HEK293T (cell line): ENCODE data around the gene SLCO1B1.

ENCODE experiments used
- ARNT ChIP-seq: fragments of 450-650 bp; IDR thresholded peaks from 2 replicates; pipeline ENCODE4 v1.6.1; 2017; ENCODE audit warnings: mild to moderate bottlenecking
- CTBP1 ChIP-seq: fragments of 450-650 bp; IDR thresholded peaks from 2 replicates; pipeline ENCODE4 v1.6.1; 2016; ENCODE audit warnings: borderline replicate concordance
- ELF4 ChIP-seq: fragments of 450-650 bp; IDR thresholded peaks from 2 replicates; pipeline ENCODE4 v1.6.1; 2017; ENCODE audit warnings: antibody characterized with exemption
- FOXA1 ChIP-seq: fragments of 450-650 bp; IDR thresholded peaks from 2 replicates; pipeline ENCODE4 v1.6.1; 2016; ENCODE audit warnings: mild to moderate bottlenecking
- FOXM1 ChIP-seq: fragments of 450-650 bp; IDR thresholded peaks from 2 replicates; pipeline ENCODE4 v1.6.1; 2017; ENCODE audit warnings: mild to moderate bottlenecking, borderline replicate concordance
- L3MBTL2 ChIP-seq: fragments of 450-650 bp; conservative IDR thresholded peaks from 2 replicates; pipeline ENCODE4 v1.6.1; 2016; ENCODE audit warnings: mild to moderate bottlenecking
- LEF1 ChIP-seq: fragments of 450-650 bp; IDR thresholded peaks from 2 replicates; pipeline ENCODE4 v1.6.1; 2017; ENCODE audit warnings: mild to moderate bottlenecking, borderline replicate concordance
- NFRKB ChIP-seq: fragments of 450-650 bp; IDR thresholded peaks from 2 replicates; pipeline ENCODE4 v1.6.1; 2016; ENCODE audit warnings: mild to moderate bottlenecking, moderate library complexity
- PKNOX1 ChIP-seq: fragments of 450-650 bp; IDR thresholded peaks from 2 replicates; pipeline ENCODE4 v1.6.1; 2016
- SP1 ChIP-seq: fragments of 450-650 bp; IDR thresholded peaks from 2 replicates; pipeline ENCODE4 v1.6.1; 2017
- SUZ12 ChIP-seq: fragments of 450-650 bp; IDR thresholded peaks from 2 replicates; pipeline ENCODE4 v1.6.1; 2016; ENCODE audit warnings: mild to moderate bottlenecking
- TARDBP ChIP-seq: fragments of 450-650 bp; IDR thresholded peaks from 2 replicates; pipeline ENCODE4 v1.6.1; 2016

DNA sequence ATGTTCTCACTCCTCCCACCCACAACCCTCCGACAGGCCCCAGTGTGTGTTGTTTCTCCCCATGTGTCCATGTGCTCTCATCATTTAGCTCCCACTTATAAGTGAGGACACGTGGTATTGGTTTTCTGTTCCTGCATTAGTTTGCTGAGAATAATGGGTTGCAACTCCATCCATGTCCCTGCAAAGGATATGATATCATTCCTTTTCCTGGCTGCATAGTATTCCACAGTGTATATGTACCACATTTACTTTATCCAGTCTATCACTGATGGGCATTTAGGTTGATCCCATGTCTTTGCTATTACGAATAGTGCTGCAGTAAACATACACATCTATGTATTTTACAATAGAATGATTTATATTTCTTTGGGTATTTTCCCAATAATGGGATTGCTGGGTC lies 126.2 kb downstream of the SLCO1B1 start:
- TF ChIP-seq LEF1 (no peak), SP1 (no peak), FOXA1 (no peak), SUZ12 (no peak), TARDBP (no peak), NFRKB (no peak), ARNT (no peak), PKNOX1 (no peak), FOXM1 (no peak), CTBP1 (no peak), L3MBTL2 (no peak), ELF4 (no peak)
